Spleen (tissue), 11 donors: ENCODE measurements around the gene TNFAIP3. TPM values are rescaled to one million over a fixed set of nuclear protein-coding genes. Genes with fewer than 3 reads are reported as not detected.

Experiments
- DNase-seq: peaks from one replicate; pipeline ENCODE4 v3.0.0-alpha.2; 2020
- H3K27ac ChIP-seq, 8 donors: fragments of 200-600 bp; sonication (generic) in 7 of 8; 1 replicate in 4 of 8; 2 replicates in 4 of 8; pipeline versions ENCODE4 v1.5.0 to v1.8.0; 2016 to 2021; ENCODE audit warnings: inconsistent platforms in 4 of 8, mild to moderate bottlenecking in 4 of 8, moderate library complexity in 1 of 8
- H3K27me3 ChIP-seq, 7 donors: fragments of 200-600 bp; sonication (generic) in 6 of 7; replicated peaks in 1 of 7; 1 replicate in 4 of 7; 2 replicates in 3 of 7; pipeline versions ENCODE4 v1.5.0 to v1.8.0; 2016 to 2021; ENCODE audit warnings: inconsistent platforms in 3 of 7, mild to moderate bottlenecking in 1 of 7
- H3K36me3 ChIP-seq, 6 donors: fragments of 200-600 bp; sonication (generic) in 5 of 6; 1 replicate in 4 of 6; 2 replicates in 2 of 6; pipeline versions ENCODE4 v1.5.0 to v1.8.0; 2016 to 2021; ENCODE audit warnings: inconsistent platforms in 2 of 6
- H3K4me1 ChIP-seq, 6 donors: fragments of 200-600 bp; sonication (generic) in 5 of 6; 1 replicate in 3 of 6; 2 replicates in 3 of 6; pipeline versions ENCODE4 v1.5.0 to v1.8.0; 2016 to 2021; ENCODE audit warnings: inconsistent platforms in 3 of 6
- H3K4me3 ChIP-seq, 8 donors: fragments of 200-600 bp; sonication (generic) in 7 of 8; 1 replicate in 4 of 8; 2 replicates in 4 of 8; pipeline versions ENCODE4 v1.5.0 to v1.8.0; 2016 to 2021; ENCODE audit warnings: inconsistent platforms in 4 of 8, mild to moderate bottlenecking in 4 of 8, moderate library complexity in 2 of 8
- H3K9me3 ChIP-seq, 8 donors: fragments of 200-600 bp; sonication (generic) in 7 of 8; 1 replicate in 4 of 8; 2 replicates in 4 of 8; pipeline versions ENCODE4 v1.5.0 to v1.8.0; 2016 to 2021; ENCODE audit warnings: inconsistent platforms in 4 of 8
- CTCF ChIP-seq, 11 experiments: fragments of 200-600 bp in 7 of 11; fragments of 450-650 bp in 4 of 11; sonication (generic) in 4 of 11; IDR thresholded peaks in 8 of 11; conservative IDR thresholded peaks in 3 of 11; 1 replicate in 7 of 11; 2 replicates in 4 of 11; pipeline versions ENCODE4 v1.4.0 to v1.8.0; 2016 to 2021; ENCODE audit warnings: antibody characterized with exemption in 11 of 11, inconsistent platforms in 4 of 11, mild to moderate bottlenecking in 1 of 11
- POLR2A ChIP-seq, 3 donors: fragments of 450-650 bp; IDR thresholded peaks; one replicate each; pipeline ENCODE4 v1.5.1; 2017; ENCODE audit warnings: antibody characterized with exemption in 3 of 3, mild to moderate bottlenecking in 1 of 3
- POLR2AphosphoS5 ChIP-seq, 3 donors: sonication (generic); formaldehyde crosslinking; IDR thresholded peaks; one replicate each; pipeline ENCODE4 v1.5.1; 2017; ENCODE audit warnings: antibody characterized with exemption in 3 of 3
- WGBS, 5 donors: extraction: QIAGEN DNeasy Blood & Tissue Kit in 3 of 5; methylation state at CpG; one replicate each; pipeline versions ENCODE4 v1.1.5 to v1.1.7; 2013 to 2018; 5-methylcytosine and 5-hydroxymethylcytosine counted together
- intact Hi-C: fragments of 100-400 bp; cut with DNase I; formaldehyde crosslinking; loops from one replicate; pipeline ENCODE4 v1.15.0; 2023; ENCODE audit warnings: low total_unique reads
- polyA plus RNA-seq, 3 donors: library from polyadenylated mRNA; stranded (reverse); fragments of 200-250 nt; gene quantifications; one replicate each; pipeline ENCODE4 v1.2.1, GENCODE V29; 2013
- total RNA-seq, 7 donors: library from RNA; depleted of rRNA in 3 of 7; stranded (reverse); fragments of >200 nt in 3 of 7; fragmentation: NEBNext Ultra II Directional in 4 of 7; extraction: Animal tissue kit (Norgen Biotek cat#: 25700) in 4 of 7; gene quantifications; one replicate each; pipeline versions ENCODE4 v1.1.0 to v1.2.1, GENCODE V29; 2016 to 2021
- donor health status: healthy with polysubstance abuse.
- donor health status: DM: no; HTN: no; CAD: no; lungs with moderate emphysema.
- donor health status: DM: no; HTN: no; CAD: no.
- donor health status: Bipolar disorder and iron deficiency.
- donor health status: healthy.
- donor health status: DM: no; HTN: no; CAD: no.
- donor health status: DM: yes; HTN: yes; CAD: no.

Gene TNFAIP3
- total and polyA plus RNA-seq, 10 donors = 23.2 to 133 (median 51.7) TPM

GRCh38 chr6:137848672-137849071 is 18.4 kb upstream of the TNFAIP3 start:
- WGBS, 5 donors = 72 to 97% (median 85%) methylated on average over 3 of the region's 3 CpGs
- intact Hi-C loops = no loop called here
- no peaks in the 10 kb centered on the region for H3K27me3 ChIP-seq
- no peak for DNase-seq
- H3K36me3 ChIP-seq = no peaks in the 10 kb centered on the region
- H3K9me3 ChIP-seq = no peaks in the 10 kb centered on the region
- H3K27ac ChIP-seq = peak overlapping the region in 1 of 8 donors; percentile 1
- H3K4me3 ChIP-seq = no peak overlapping the region
- TF ChIP-seq CTCF (IDR thresholded peaks at IDR 0.05 in 8 of 11, conservative IDR thresholded peaks at IDR 0.05 in 3 of 11) (no peak), POLR2AphosphoS5 (IDR thresholded peaks at IDR 0.05) (no peak), POLR2A (IDR thresholded peaks at IDR 0.05) (no peak)
- H3K4me1 ChIP-seq = peaks cover 0 to 35% (median 6%) of the 10 kb centered on the region in 6 donors

- H3K4me3 ChIP-seq = no peak overlapping the region
- no peaks in the 10 kb centered on the region for H3K27me3 ChIP-seq
- no peaks in the 10 kb centered on the region for H3K9me3 ChIP-seq
- peaks cover 0 to 35% (median 6%) of the 10 kb centered on the region in 6 donors for H3K4me1 ChIP-seq
- intact Hi-C loops = no loop called here
- no peaks in the 10 kb centered on the region for H3K36me3 ChIP-seq
- 35 to 54% (median 51%) methylated on average over 4 of the region's 4 CpGs for WGBS, 5 donors
- no peak for DNase-seq
- peak overlapping the region in 1 of 8 donors; percentile 1 for H3K27ac ChIP-seq
- TF ChIP-seq CTCF (IDR thresholded peaks at IDR 0.05 in 8 of 11, conservative IDR thresholded peaks at IDR 0.05 in 3 of 11) (no peak), POLR2AphosphoS5 (IDR thresholded peaks at IDR 0.05) (no peak), POLR2A (IDR thresholded peaks at IDR 0.05) (no peak)
These were observed 17.7 kb upstream of the TNFAIP3 start for GRCh38 chr6:137849181-137849980.

GRCh38 chr6:137849981-137850714 is 16.9 kb upstream of the TNFAIP3 start:
- Histone ChIP-seq H3K4me1 (peaks cover 0 to 35% (median 6%) of the 10 kb centered on the region in 6 donors), H3K36me3 (no peaks in the 10 kb centered on the region), H3K9me3 (no peaks in the 10 kb centered on the region), H3K27ac (no peak overlapping the region), H3K27me3 (no peaks in the 10 kb centered on the region), H3K4me3 (no peak overlapping the region)
- no peak for TF ChIP-seq CTCF (IDR thresholded peaks at IDR 0.05 in 8 of 11, conservative IDR thresholded peaks at IDR 0.05 in 3 of 11)
- TF ChIP-seq POLR2AphosphoS5 (IDR thresholded peaks at IDR 0.05) = no peak
- no peak for TF ChIP-seq POLR2A (IDR thresholded peaks at IDR 0.05)
- DNase-seq = no peak
- WGBS, 5 donors = 78 to 86% (median 80%) methylated on average over 5 of the region's 5 CpGs
- intact Hi-C loops = no loop called here
